B cell (primary cell): ENCODE data around the gene PHACTR3.

Experiments
- EZH2 ChIP-seq: IDR thresholded peaks from 2 replicates; pipeline ENCODE4 v1.6.1; 2012; ENCODE audit warnings: borderline replicate concordance, low read depth, mild to moderate bottlenecking, moderate library complexity, low read length; ENCODE audit not compliant: insufficient read depth, poor library complexity, severe bottlenecking
- TF ChIP-seq, protein P1 (sequence below): fragments of 200-600 bp; IDR thresholded peaks from one replicate; pipeline ENCODE4 v1.8.0; 2022; ENCODE audit warnings: antibody characterized with exemption, mild to moderate bottlenecking

GRCh38 chr20:59701236-59701635 lies 96.9 kb downstream of the PHACTR3 start:
- TF ChIP-seq, protein P1, sequence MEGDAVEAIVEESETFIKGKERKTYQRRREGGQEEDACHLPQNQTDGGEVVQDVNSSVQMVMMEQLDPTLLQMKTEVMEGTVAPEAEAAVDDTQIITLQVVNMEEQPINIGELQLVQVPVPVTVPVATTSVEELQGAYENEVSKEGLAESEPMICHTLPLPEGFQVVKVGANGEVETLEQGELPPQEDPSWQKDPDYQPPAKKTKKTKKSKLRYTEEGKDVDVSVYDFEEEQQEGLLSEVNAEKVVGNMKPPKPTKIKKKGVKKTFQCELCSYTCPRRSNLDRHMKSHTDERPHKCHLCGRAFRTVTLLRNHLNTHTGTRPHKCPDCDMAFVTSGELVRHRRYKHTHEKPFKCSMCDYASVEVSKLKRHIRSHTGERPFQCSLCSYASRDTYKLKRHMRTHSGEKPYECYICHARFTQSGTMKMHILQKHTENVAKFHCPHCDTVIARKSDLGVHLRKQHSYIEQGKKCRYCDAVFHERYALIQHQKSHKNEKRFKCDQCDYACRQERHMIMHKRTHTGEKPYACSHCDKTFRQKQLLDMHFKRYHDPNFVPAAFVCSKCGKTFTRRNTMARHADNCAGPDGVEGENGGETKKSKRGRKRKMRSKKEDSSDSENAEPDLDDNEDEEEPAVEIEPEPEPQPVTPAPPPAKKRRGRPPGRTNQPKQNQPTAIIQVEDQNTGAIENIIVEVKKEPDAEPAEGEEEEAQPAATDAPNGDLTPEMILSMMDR: no peak
- no peak for TF ChIP-seq EZH2
